Activated CD8-positive, alpha-beta memory T cell treated with anti-CD3 and anti-CD28 coated beads, Interleukin-2, amount 10 ng/mL, durations not matched to agents 7 days and 5 days (primary cell): Measurements from ENCODE around the gene PNPLA2. TPM values are rescaled to one million over a fixed set of nuclear protein-coding genes. Genes with fewer than 3 reads are reported as not detected.

Experiments
- ATAC-seq: fragments of 150-1000 bp; cut with Tn5 transposase; one replicate; pipeline ENCODE4 v1.10.0; 2021; ENCODE audit warnings: moderate library complexity
- CTCF ChIA-PET: fragments of 350-600 bp; sonication (Branson Sonifier 250); formaldehyde crosslinking; loops from one replicate; lab custom pipeline; 2021; ENCODE audit warnings: antibody characterized with exemption; lab: Charles Lee
- DNase-seq: peaks from one replicate; pipeline ENCODE4 v3.0.0-alpha.2; 2020
- H3K27ac Mint-ChIP-seq: one replicate; pipeline ENCODE4 v1.8.0; 2021; ENCODE audit warnings: mild to moderate bottlenecking, mixed read lengths
- H3K27me3 Mint-ChIP-seq: one replicate; pipeline ENCODE4 v1.8.0; 2021; ENCODE audit warnings: mixed read lengths
- H3K36me3 Mint-ChIP-seq: one replicate; pipeline ENCODE4 v1.8.0; 2021; ENCODE audit warnings: mild to moderate bottlenecking, mixed read lengths
- H3K4me1 Mint-ChIP-seq: one replicate; pipeline ENCODE4 v1.8.0; 2021; ENCODE audit warnings: mixed read lengths
- H3K4me3 Mint-ChIP-seq: one replicate; pipeline ENCODE4 v1.8.0; 2021; ENCODE audit warnings: mild to moderate bottlenecking, moderate library complexity, mixed read lengths
- H3K9me3 Mint-ChIP-seq: one replicate; pipeline ENCODE4 v1.8.0; 2022; ENCODE audit warnings: low read depth, mixed read lengths
- total RNA-seq, 2 experiments: library from RNA; stranded (reverse); gene quantifications; one replicate each; pipeline ENCODE4 v1.2.3, GENCODE V29; 2021

PNPLA2 gene
- total RNA-seq, 2 experiments from 2014 or later: 64.7 to 70.0 TPM

GRCh38 chr11:797296-798092 lies 21.2 kb upstream of the PNPLA2 start:
- peak; percentile 56 for ATAC-seq
- no peaks in the 10 kb centered on the region for H3K27me3 Mint-ChIP-seq
- H3K9me3 Mint-ChIP-seq: no peaks in the 10 kb centered on the region
- peak overlapping the region; percentile 85 for H3K4me3 Mint-ChIP-seq
- H3K36me3 Mint-ChIP-seq: peaks cover 4% of the 10 kb centered on the region
- CTCF ChIA-PET: interaction anchor here (1.1 to 3.1 kb wide), 5 partner anchors 11 to 71 kb away, joined by 3 to 17 read pairs (median 3); partner anchors contain the start of gene RPLP2
- H3K27ac Mint-ChIP-seq: peak overlapping the region; percentile 84
- peaks cover 13% of the 10 kb centered on the region for H3K4me1 Mint-ChIP-seq
- DNase-seq: peak; percentile 90

- ATAC-seq (peak; percentile 60), DNase-seq (peak; percentile 88)
- no peaks in the 10 kb centered on the region for H3K9me3 Mint-ChIP-seq
- peaks cover 4% of the 10 kb centered on the region for H3K36me3 Mint-ChIP-seq
- H3K4me3 Mint-ChIP-seq: peak within 1 kb of the TSS; percentile 85
- peak within 1 kb of the TSS; percentile 84 for H3K27ac Mint-ChIP-seq
- CTCF ChIA-PET: interaction anchor here (1.0 to 1.5 kb wide), 5 partner anchors 11 to 72 kb away, joined by 3 to 4 read pairs (median 3); partner anchors contain the start of gene RPLP2
- H3K27me3 Mint-ChIP-seq: no peaks in the 10 kb centered on the region
- peaks cover 16% of the 10 kb centered on the region for H3K4me1 Mint-ChIP-seq
Measured at GRCh38 chr11:798093-798713, 20.5 kb upstream of the PNPLA2 start, which contains the start of gene SLC25A22. SLC25A22 (minus strand) TSS chr11:798281; CDS start chr11:795006, 3,275 bp downstream.

- ATAC-seq (no peak), DNase-seq (no peak)
- peaks cover 18% of the 10 kb centered on the region for H3K4me1 Mint-ChIP-seq
- H3K9me3 Mint-ChIP-seq: no peaks in the 10 kb centered on the region
- CTCF ChIA-PET: interaction anchor here (1.0 to 1.4 kb wide), 2 partner anchors 10 to 51 kb away, joined by 3 to 4 read pairs; partner anchors contain the start of gene CEND1
- peaks cover 4% of the 10 kb centered on the region for H3K36me3 Mint-ChIP-seq
- no peaks in the 10 kb centered on the region for H3K27me3 Mint-ChIP-seq
- H3K27ac Mint-ChIP-seq: no peak overlapping the region
- no peak overlapping the region for H3K4me3 Mint-ChIP-seq
Measured at GRCh38 chr11:799641-800316, 18.9 kb upstream of the PNPLA2 start.

GRCh38 chr11:800473-800872 lies 18.2 kb upstream of the PNPLA2 start:
- Mint-ChIP-seq H3K36me3 (peaks cover 4% of the 10 kb centered on the region), H3K4me1 (peaks cover 19% of the 10 kb centered on the region), H3K27ac (no peak overlapping the region), H3K4me3 (no peak overlapping the region), H3K27me3 (no peaks in the 10 kb centered on the region), H3K9me3 (no peaks in the 10 kb centered on the region)
- no peak for ATAC-seq
- CTCF ChIA-PET: no interaction called here
- DNase-seq: no peak

GRCh38 chr11:801097-801780 lies 17.5 kb upstream of the PNPLA2 start:
- no peaks in the 10 kb centered on the region for H3K9me3 Mint-ChIP-seq
- H3K27ac Mint-ChIP-seq: no peak overlapping the region
- peaks cover 21% of the 10 kb centered on the region for H3K4me1 Mint-ChIP-seq
- ATAC-seq: no peak
- H3K27me3 Mint-ChIP-seq: no peaks in the 10 kb centered on the region
- CTCF ChIA-PET: interaction anchor here (1.0 kb wide), 1 partner anchor 54 kb away, joined by 3 read pairs; the partner anchor contains the start of gene TALDO1
- no peak for DNase-seq
- no peak overlapping the region for H3K4me3 Mint-ChIP-seq
- peaks cover 3% of the 10 kb centered on the region for H3K36me3 Mint-ChIP-seq

- peaks cover 16% of the 10 kb centered on the region for H3K4me1 Mint-ChIP-seq
- H3K36me3 Mint-ChIP-seq: peaks cover 3% of the 10 kb centered on the region
Measured at GRCh38 chr11:802018-802617, 16.6 kb upstream of the PNPLA2 start.

GRCh38 chr11:802693-803466 lies 15.8 kb upstream of the PNPLA2 start:
- no peak overlapping the region for H3K27ac Mint-ChIP-seq
- ATAC-seq (no peak), DNase-seq (no peak)
- H3K4me1 Mint-ChIP-seq: peaks cover 18% of the 10 kb centered on the region
- H3K9me3 Mint-ChIP-seq: no peaks in the 10 kb centered on the region
- no peaks in the 10 kb centered on the region for H3K27me3 Mint-ChIP-seq
- peak overlapping the region; percentile 43 for H3K4me3 Mint-ChIP-seq
- H3K36me3 Mint-ChIP-seq: peaks cover 3% of the 10 kb centered on the region
- CTCF ChIA-PET: interaction anchor here (1.2 kb wide), 1 partner anchor 17 kb away, joined by 5 read pairs; the partner anchor contains the start of gene PNPLA2

More at GRCh38 chr11:802018-802617, 16.6 kb upstream of the PNPLA2 start:
- Mint-ChIP-seq H3K27me3 (no peaks in the 10 kb centered on the region), H3K27ac (no peak overlapping the region), H3K9me3 (no peaks in the 10 kb centered on the region), H3K4me3 (no peak overlapping the region)
- CTCF ChIA-PET: interaction anchor here (1.0 to 1.2 kb wide), 2 partner anchors 17 to 55 kb away, joined by 3 to 5 read pairs; partner anchors contain the start of genes PNPLA2 and TALDO1
- no peak for ATAC-seq
- DNase-seq: no peak

GRCh38 chr11:803467-803742 lies 15.3 kb upstream of the PNPLA2 start:
- H3K4me3 Mint-ChIP-seq: peak overlapping the region; percentile 81
- peaks cover 3% of the 10 kb centered on the region for H3K36me3 Mint-ChIP-seq
- DNase-seq: no peak
- peaks cover 22% of the 10 kb centered on the region for H3K4me1 Mint-ChIP-seq
- H3K27me3 Mint-ChIP-seq: no peaks in the 10 kb centered on the region
- no peak overlapping the region for H3K27ac Mint-ChIP-seq
- no peak for ATAC-seq
- no peaks in the 10 kb centered on the region for H3K9me3 Mint-ChIP-seq
- CTCF ChIA-PET: interaction anchor here (1.2 kb wide), 1 partner anchor 16 kb away, joined by 5 read pairs; the partner anchor contains the start of gene PNPLA2

GRCh38 chr11:803770-804598 lies 14.7 kb upstream of the PNPLA2 start:
- H3K4me3 Mint-ChIP-seq: peak overlapping the region; percentile 81
- H3K27me3 Mint-ChIP-seq: no peaks in the 10 kb centered on the region
- ATAC-seq (no peak), DNase-seq (no peak)
- CTCF ChIA-PET: interaction anchor here (1.0 to 1.5 kb wide), 2 partner anchors 28 to 65 kb away, joined by 3 read pairs; no protein-coding TSS in a partner anchor
- H3K4me1 Mint-ChIP-seq: peaks cover 27% of the 10 kb centered on the region
- H3K36me3 Mint-ChIP-seq: peaks cover 3% of the 10 kb centered on the region
- peak overlapping the region; percentile 69 for H3K27ac Mint-ChIP-seq
- no peaks in the 10 kb centered on the region for H3K9me3 Mint-ChIP-seq

GRCh38 chr11:804599-804964 lies 14.1 kb upstream of the PNPLA2 start:
- H3K4me3 Mint-ChIP-seq: peak overlapping the region; percentile 81
- H3K27me3 Mint-ChIP-seq: no peaks in the 10 kb centered on the region
- H3K27ac Mint-ChIP-seq: peak overlapping the region; percentile 69
- ATAC-seq: no peak
- peaks cover 3% of the 10 kb centered on the region for H3K36me3 Mint-ChIP-seq
- DNase-seq: no peak
- CTCF ChIA-PET: interaction anchor here (1.0 to 1.5 kb wide), 2 partner anchors 27 to 66 kb away, joined by 3 read pairs; no protein-coding TSS in a partner anchor
- peaks cover 27% of the 10 kb centered on the region for H3K4me1 Mint-ChIP-seq
- no peaks in the 10 kb centered on the region for H3K9me3 Mint-ChIP-seq
